AG04450 (cell line): ENCODE data around the gene B4GALT2. TPM values are rescaled to one million over a fixed set of nuclear protein-coding genes. Genes with fewer than 3 reads are reported as not detected.

Experiments used
- CTCF ChIA-PET: fragments of 300-600, 350-600 bp; formaldehyde crosslinking; extraction: SDS; loops from one replicate; lab custom pipeline; 2022; ENCODE audit warnings: antibody characterized with exemption, inconsistent platforms; lab: Charles Lee
- POLR2A ChIA-PET: fragments of 350-600 bp; formaldehyde crosslinking; extraction: SDS; loops from one replicate; lab custom pipeline; 2021; ENCODE audit warnings: antibody characterized with exemption, inconsistent platforms; lab: Yijun Ruan, JAX
- DNase-seq: peaks from one replicate; pipeline ENCODE4 v3.0.0-alpha.2; 2011; ENCODE audit warnings: low read depth, low spot score
- H3K27ac ChIP-seq: one replicate; pipeline ENCODE4 v1.5.1; 2012; ENCODE audit warnings: low read depth, low read length, control low read depth
- H3K27me3 ChIP-seq: one replicate; pipeline ENCODE4 v1.6.0; 2012; ENCODE audit warnings: low read length; ENCODE audit not compliant: control insufficient read depth, insufficient read depth
- H3K4me3 ChIP-seq: 2 replicates; pipeline ENCODE4 v1.5.1; 2011; ENCODE audit warnings: mild to moderate bottlenecking, low read depth, low read length, control low read depth
- H3K9me3 ChIP-seq: 2 replicates; pipeline ENCODE4 v1.5.1; 2012; ENCODE audit warnings: low read length; ENCODE audit not compliant: control insufficient read depth, insufficient read depth
- CTCF ChIP-seq: IDR thresholded peaks from 2 replicates; pipeline ENCODE4 v1.5.1; 2011; ENCODE audit warnings: low read depth, low read length, control low read depth, inconsistent platforms
- polyA plus RNA-seq: library from polyadenylated mRNA; depleted of rRNA; stranded (reverse); fragments of >200 nt; gene quantifications from 2 replicates; pipeline ENCODE4 v1.2.3, GENCODE V29; 2011

The B4GALT2 gene
- polyA plus RNA-seq, 1 experiment, result 39.0 TPM

- no peaks in the 10 kb centered on the region for H3K27me3 ChIP-seq
- CTCF ChIA-PET, result interaction anchor here (0.6 to 1.6 kb wide), 3 partner anchors 16 to 269 kb away, joined by 3 to 13 read pairs (median 3); no protein-coding TSS in a partner anchor
Observed at GRCh38 chr1:44032170-44032790, 53.3 kb downstream of the B4GALT2 start.

GRCh38 chr1:44033041-44033575 is 54.1 kb downstream of the B4GALT2 start:
- TF ChIP-seq CTCF, result no peak
- H3K27me3 ChIP-seq, result no peaks in the 10 kb centered on the region
- POLR2A ChIA-PET, result no interaction called here
- DNase-seq, result no peak
- H3K9me3 ChIP-seq, result no peaks in the 10 kb centered on the region
- no peak overlapping the region for H3K27ac ChIP-seq
- H3K4me3 ChIP-seq, result no peak overlapping the region
- CTCF ChIA-PET, result interaction anchor here (1.4 to 1.9 kb wide), 3 partner anchors 10 to 27 kb away, joined by 3 to 11 read pairs (median 3); no protein-coding TSS in a partner anchor

More at GRCh38 chr1:44032170-44032790, 53.3 kb downstream of the B4GALT2 start:
- POLR2A ChIA-PET, result interaction anchor here (0.6 kb wide), 1 partner anchor 62 kb away, joined by 3 read pairs; the partner anchor contains the start of gene DPH2
- Histone ChIP-seq H3K9me3 (no peaks in the 10 kb centered on the region), H3K27ac (peak overlapping the region; percentile 65), H3K4me3 (peak overlapping the region; percentile 84; the same call in 1 of the 2 replicates)
- no peak for DNase-seq
- TF ChIP-seq CTCF, result no peak

- Histone ChIP-seq H3K9me3 (no peaks in the 10 kb centered on the region), H3K27ac (no peak overlapping the region), H3K4me3 (no peak overlapping the region), H3K27me3 (no peaks in the 10 kb centered on the region)
- TF ChIP-seq CTCF, result no peak
- no peak for DNase-seq
- ChIA-PET CTCF (interaction anchor here (1.4 to 3.4 kb wide), 3 partner anchors 9 to 28 kb away, joined by 3 to 24 read pairs (median 11); no protein-coding TSS in a partner anchor), POLR2A (no interaction called here)
Observed at GRCh38 chr1:44033756-44034155, 54.7 kb downstream of the B4GALT2 start.

- Histone ChIP-seq H3K9me3 (no peaks in the 10 kb centered on the region), H3K27me3 (no peaks in the 10 kb centered on the region), H3K27ac (no peak overlapping the region), H3K4me3 (no peak overlapping the region)
- no peak for TF ChIP-seq CTCF
- ChIA-PET POLR2A (interaction anchor here (0.6 kb wide), 1 partner anchor 35 kb away, joined by 3 read pairs; no protein-coding TSS in a partner anchor), CTCF (interaction anchor here (0.6 to 4.4 kb wide), 5 partner anchors 9 to 501 kb away, joined by 3 to 31 read pairs (median 11); no protein-coding TSS in a partner anchor)
- no peak for DNase-seq
Observed at GRCh38 chr1:44034423-44034822, 55.4 kb downstream of the B4GALT2 start.
